ENCODE data around the gene ARHGAP42. TPM values are rescaled to one million over a fixed set of nuclear protein-coding genes. Genes with fewer than 3 reads are reported as not detected.

Gene ARHGAP42
- total RNA-seq, 1 donor: 16.8 TPM

DNA sequence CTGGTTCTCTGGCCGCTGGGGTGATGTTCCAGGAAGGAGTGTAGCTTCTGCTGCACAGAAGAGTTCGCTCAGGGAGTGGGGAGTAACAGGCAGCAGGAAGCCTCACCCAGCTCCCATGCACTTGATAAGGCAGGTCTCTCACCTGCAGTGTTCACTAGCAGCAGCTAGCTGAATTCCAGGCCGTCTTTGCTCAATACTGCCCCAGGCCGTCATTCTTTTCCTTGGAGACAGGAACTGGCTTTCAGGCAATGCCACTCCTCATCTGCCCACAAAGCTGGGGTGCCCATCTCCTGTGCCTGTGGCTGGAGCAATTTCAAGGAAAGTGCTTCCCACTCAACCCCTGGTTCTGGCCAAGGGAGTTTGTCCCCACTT lies 66.1 kb downstream of the ARHGAP42 start:
- no peak for DNase-seq (ENCODE audit: low read depth)
- TF ChIP-seq, protein P1, sequence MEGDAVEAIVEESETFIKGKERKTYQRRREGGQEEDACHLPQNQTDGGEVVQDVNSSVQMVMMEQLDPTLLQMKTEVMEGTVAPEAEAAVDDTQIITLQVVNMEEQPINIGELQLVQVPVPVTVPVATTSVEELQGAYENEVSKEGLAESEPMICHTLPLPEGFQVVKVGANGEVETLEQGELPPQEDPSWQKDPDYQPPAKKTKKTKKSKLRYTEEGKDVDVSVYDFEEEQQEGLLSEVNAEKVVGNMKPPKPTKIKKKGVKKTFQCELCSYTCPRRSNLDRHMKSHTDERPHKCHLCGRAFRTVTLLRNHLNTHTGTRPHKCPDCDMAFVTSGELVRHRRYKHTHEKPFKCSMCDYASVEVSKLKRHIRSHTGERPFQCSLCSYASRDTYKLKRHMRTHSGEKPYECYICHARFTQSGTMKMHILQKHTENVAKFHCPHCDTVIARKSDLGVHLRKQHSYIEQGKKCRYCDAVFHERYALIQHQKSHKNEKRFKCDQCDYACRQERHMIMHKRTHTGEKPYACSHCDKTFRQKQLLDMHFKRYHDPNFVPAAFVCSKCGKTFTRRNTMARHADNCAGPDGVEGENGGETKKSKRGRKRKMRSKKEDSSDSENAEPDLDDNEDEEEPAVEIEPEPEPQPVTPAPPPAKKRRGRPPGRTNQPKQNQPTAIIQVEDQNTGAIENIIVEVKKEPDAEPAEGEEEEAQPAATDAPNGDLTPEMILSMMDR (IDR thresholded peaks at IDR 0.05; ENCODE audit: insufficient read depth, low read depth, low read length): no peak
- no peak overlapping the region for H3K4me3 ChIP-seq (ENCODE audit: low read depth, low read length)

DNA sequence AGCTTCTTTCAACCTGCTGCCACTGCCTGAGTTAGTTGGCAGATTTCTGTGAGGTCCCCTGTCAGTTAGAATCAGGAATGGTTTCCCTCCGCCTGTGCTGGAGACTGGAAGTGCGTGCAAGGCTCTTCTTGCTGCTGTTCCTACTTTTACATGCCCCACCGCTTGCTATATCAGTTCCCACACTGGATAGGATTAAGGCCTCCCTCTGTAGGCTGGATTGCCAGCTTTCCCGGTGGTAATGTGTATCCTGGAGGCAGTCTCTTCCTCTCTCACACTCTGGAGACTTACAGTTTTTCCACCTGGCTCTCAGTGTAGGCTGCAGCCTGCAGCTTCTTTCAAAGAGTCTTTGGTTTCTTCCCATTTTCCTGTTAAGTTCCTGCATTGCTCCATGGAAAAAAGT lies 66.5 kb downstream of the ARHGAP42 start:
- H3K4me3 ChIP-seq (ENCODE audit: low read depth, low read length): no peak overlapping the region
- peak; percentile 62 for DNase-seq (ENCODE audit: low read depth)
- TF ChIP-seq, protein P1 (IDR thresholded peaks at IDR 0.05; ENCODE audit: insufficient read depth, low read depth, low read length): no peak

DNA sequence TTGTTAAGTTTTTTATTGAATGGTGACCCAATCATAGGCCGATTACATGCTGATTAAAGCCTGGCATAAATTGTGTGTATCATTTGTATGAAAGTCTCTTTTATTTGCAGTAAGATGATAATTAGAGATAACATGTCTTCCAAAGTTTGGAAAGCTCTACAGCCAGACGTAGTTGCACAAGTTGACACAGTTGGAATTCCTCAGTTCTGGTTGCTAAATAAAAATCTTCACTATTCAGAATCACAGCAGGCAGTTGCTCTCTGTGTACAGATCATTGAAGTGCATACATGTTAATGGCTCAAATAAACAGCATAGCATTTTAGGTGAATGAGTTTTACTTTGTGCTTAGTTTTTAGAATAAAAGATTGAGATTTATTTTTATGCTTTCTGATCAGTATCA lies 69.5 kb downstream of the ARHGAP42 start:
- peak; percentile 64 for DNase-seq (ENCODE audit: low read depth)
- no peak overlapping the region for H3K4me3 ChIP-seq (ENCODE audit: low read depth, low read length)
- TF ChIP-seq, protein P1 (IDR thresholded peaks at IDR 0.05; ENCODE audit: insufficient read depth, low read depth, low read length): no peak

DNA sequence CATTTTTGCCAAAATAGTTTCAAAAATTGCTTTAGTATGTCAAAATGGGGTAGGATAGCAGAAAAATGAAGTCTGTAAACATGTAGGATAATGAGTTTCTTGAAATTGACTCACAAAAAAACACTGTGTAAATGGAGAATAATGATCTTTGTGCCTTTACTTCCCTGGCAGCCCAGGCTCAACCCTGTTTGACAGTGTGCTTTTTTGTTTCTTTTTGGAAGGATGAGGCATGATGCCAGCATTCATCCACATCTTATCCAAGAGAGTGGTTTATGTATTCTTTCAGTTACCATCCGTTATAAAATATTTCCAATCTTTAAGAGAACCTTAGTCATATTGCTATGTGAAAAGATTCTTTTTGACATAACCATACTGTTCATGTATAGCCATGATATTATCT lies 70.6 kb downstream of the ARHGAP42 start:
- no peak overlapping the region for H3K4me3 ChIP-seq (ENCODE audit: low read depth, low read length)
- DNase-seq (ENCODE audit: low read depth): no peak
- TF ChIP-seq, protein P1 (IDR thresholded peaks at IDR 0.05; ENCODE audit: insufficient read depth, low read depth, low read length): no peak

DNA sequence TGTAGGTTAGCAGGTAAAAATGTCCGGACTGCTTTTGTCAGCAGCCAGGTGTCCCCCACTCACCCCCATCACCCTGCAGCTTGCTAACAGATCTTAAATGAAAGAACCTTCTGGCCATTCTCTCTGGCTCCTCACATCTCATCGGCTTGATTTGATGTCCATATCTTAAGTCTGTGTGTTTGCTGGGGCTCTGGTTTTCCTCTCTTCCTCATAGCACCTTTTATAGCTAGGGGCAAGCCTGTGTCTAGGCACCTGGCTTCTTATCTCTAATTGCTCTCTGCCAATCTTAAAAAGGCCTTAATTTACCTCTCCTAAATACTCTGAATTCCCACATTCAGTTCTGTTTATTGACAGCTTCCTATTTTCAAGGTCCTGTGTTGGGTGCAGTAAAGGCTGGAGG lies 72.0 kb downstream of the ARHGAP42 start:
- no peak for DNase-seq (ENCODE audit: low read depth)
- H3K4me3 ChIP-seq (ENCODE audit: low read depth, low read length): no peak overlapping the region
- TF ChIP-seq, protein P1 (IDR thresholded peaks at IDR 0.05; ENCODE audit: insufficient read depth, low read depth, low read length): no peak

DNA sequence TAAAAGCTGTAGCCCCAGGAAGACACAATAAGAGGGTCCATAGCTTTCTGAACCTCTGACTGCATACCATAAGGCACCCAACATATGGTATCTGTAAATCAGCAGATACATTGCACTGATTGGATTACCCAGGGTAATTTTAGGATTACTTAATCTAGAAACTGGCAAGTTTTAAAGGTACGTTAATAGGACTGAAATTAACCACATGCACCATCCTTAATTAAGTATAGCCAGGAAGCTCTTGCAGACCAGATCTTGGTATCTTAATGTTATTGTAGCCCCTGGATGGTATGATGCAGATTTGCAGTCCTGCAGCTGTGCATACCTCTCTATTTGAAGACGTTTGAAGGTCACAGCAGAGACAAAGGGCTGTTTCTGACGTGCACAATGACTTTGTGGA lies 72.8 kb downstream of the ARHGAP42 start:
- TF ChIP-seq, protein P1 (IDR thresholded peaks at IDR 0.05; ENCODE audit: insufficient read depth, low read depth, low read length): no peak
- H3K4me3 ChIP-seq (ENCODE audit: low read depth, low read length): no peak overlapping the region
- DNase-seq (ENCODE audit: low read depth): no peak

DNA sequence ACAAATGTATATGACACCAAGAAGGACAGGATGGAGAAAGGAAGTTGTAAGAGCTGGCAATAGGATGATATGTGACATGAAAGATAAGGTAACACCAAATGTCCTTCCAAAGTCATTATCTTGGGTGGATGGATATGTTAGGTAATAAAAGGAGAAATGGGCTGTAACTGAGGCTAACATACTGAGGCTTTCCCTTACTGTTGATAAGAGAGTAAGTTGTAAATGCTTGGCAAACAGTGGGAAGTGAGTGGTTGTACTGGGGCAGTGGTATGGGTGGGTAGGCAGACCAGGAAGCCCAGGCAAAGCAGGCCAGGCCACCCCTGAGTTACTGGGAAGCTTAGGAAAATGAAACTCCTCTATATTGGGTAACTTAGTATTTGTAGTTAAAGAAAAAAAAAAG lies 73.7 kb downstream of the ARHGAP42 start:
- H3K4me3 ChIP-seq (ENCODE audit: low read depth, low read length): no peak overlapping the region
- no peak for DNase-seq (ENCODE audit: low read depth)
- TF ChIP-seq, protein P1 (IDR thresholded peaks at IDR 0.05; ENCODE audit: insufficient read depth, low read depth, low read length): no peak

Data from fibroblast of villous mesenchyme (primary cell).